Esophagus squamous epithelium (tissue), 4 donors: Measurements from ENCODE around the gene MMD.

Source experiments
- POLR2A ChIP-seq, 4 donors: fragments of 450-650 bp; IDR thresholded peaks; one replicate each; pipeline ENCODE4 v1.6.1; 2017; ENCODE audit warnings: antibody characterized with exemption in 4 of 4, mild to moderate bottlenecking in 4 of 4, moderate library complexity in 3 of 4
- TF ChIP-seq, protein P1 (sequence below), 6 experiments: fragments of 450-650 bp in 4 of 6; fragments of 200-600 bp in 2 of 6; sonication (generic) in 2 of 6; IDR thresholded peaks; one replicate each; pipeline ENCODE4 v1.5.1; 2016 to 2019; ENCODE audit warnings: antibody characterized with exemption in 6 of 6, mild to moderate bottlenecking in 4 of 6, moderate library complexity in 4 of 6

DNA sequence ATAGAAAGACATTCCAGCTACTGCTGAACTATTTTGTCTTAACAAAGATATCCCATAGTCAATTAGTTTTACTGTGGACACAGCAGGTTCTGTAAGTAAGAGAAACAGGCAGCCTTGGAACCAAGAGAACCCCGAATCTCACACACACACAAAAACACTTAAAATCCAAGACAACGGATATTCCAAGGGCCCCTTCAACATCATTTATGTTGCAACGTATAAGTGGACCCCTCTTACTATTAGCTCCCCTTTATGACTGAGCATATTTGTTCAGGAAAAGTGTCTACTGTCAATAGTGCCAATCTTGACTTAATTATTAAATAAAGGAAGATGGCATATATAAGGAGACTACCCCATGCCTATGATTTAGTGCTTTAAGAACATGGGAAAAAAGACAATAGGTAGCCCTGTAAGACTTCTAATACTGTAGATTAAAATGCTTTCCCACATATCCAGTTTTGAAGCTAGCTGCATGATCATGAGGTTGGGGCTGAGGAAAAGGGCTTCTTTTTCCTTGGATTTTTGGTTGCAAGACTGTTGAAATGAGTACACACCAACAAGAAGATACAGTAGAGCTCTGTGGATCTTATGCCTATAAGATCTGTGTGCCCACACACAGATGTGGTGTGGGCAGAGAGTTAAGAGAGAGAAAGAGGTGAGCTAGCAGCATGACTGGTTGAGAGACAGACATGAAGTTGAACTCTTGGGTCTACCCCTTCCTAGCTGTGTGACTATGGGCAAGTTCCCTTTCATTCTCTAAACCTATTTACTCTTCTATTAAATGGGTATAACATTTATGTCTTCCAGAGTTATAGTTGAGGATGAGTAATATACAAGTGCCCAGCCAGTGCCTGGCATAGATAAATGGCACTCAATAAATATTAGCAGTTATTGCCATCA lies 3.0 kb downstream of the MMD start:
- TF ChIP-seq, protein P1, sequence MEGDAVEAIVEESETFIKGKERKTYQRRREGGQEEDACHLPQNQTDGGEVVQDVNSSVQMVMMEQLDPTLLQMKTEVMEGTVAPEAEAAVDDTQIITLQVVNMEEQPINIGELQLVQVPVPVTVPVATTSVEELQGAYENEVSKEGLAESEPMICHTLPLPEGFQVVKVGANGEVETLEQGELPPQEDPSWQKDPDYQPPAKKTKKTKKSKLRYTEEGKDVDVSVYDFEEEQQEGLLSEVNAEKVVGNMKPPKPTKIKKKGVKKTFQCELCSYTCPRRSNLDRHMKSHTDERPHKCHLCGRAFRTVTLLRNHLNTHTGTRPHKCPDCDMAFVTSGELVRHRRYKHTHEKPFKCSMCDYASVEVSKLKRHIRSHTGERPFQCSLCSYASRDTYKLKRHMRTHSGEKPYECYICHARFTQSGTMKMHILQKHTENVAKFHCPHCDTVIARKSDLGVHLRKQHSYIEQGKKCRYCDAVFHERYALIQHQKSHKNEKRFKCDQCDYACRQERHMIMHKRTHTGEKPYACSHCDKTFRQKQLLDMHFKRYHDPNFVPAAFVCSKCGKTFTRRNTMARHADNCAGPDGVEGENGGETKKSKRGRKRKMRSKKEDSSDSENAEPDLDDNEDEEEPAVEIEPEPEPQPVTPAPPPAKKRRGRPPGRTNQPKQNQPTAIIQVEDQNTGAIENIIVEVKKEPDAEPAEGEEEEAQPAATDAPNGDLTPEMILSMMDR (IDR thresholded peaks at IDR 0.05): no peak
- no peak for TF ChIP-seq POLR2A (IDR thresholded peaks at IDR 0.05)
